Mesodermal cell (in vitro differentiated cells): ENCODE measurements around the gene DPM2.

Experiments used
- H3K27ac ChIP-seq: 2 replicates; pipeline ENCODE4 v1.7.0; 2013; ENCODE audit warnings: mild to moderate bottlenecking, low read depth, low read length, moderate library complexity; ENCODE audit not compliant: severe bottlenecking
- H3K36me3 ChIP-seq: 2 replicates; pipeline ENCODE4 v1.7.1; 2013; ENCODE audit warnings: mild to moderate bottlenecking, low read length, moderate library complexity; ENCODE audit not compliant: control insufficient read depth, insufficient read depth
- H3K4me1 ChIP-seq: one replicate; pipeline ENCODE4 v1.7.1; 2013; ENCODE audit warnings: mild to moderate bottlenecking, low read length; ENCODE audit not compliant: insufficient read depth, control insufficient read depth, poor library complexity, severe bottlenecking
- H3K4me3 ChIP-seq: 2 replicates; pipeline ENCODE4 v1.7.0; 2013; ENCODE audit warnings: low read length, control low read depth, mild to moderate bottlenecking; ENCODE audit not compliant: insufficient read depth, poor library complexity, severe bottlenecking; ENCODE audit errors: extremely low read depth
- H3K9me3 ChIP-seq: 2 replicates; pipeline ENCODE4 v1.7.1; 2013; ENCODE audit warnings: mild to moderate bottlenecking, low read length, moderate library complexity; ENCODE audit not compliant: control insufficient read depth
- WGBS, 2 experiments: methylation state at CpG; one replicate each; pipeline ENCODE4 v1.1.5; 2013; ENCODE audit warnings: missing lambda C conversion rate in 2 of 2; ENCODE audit not compliant: insufficient coverage in 2 of 2; 5-methylcytosine and 5-hydroxymethylcytosine counted together

Gene DPM2

DNA sequence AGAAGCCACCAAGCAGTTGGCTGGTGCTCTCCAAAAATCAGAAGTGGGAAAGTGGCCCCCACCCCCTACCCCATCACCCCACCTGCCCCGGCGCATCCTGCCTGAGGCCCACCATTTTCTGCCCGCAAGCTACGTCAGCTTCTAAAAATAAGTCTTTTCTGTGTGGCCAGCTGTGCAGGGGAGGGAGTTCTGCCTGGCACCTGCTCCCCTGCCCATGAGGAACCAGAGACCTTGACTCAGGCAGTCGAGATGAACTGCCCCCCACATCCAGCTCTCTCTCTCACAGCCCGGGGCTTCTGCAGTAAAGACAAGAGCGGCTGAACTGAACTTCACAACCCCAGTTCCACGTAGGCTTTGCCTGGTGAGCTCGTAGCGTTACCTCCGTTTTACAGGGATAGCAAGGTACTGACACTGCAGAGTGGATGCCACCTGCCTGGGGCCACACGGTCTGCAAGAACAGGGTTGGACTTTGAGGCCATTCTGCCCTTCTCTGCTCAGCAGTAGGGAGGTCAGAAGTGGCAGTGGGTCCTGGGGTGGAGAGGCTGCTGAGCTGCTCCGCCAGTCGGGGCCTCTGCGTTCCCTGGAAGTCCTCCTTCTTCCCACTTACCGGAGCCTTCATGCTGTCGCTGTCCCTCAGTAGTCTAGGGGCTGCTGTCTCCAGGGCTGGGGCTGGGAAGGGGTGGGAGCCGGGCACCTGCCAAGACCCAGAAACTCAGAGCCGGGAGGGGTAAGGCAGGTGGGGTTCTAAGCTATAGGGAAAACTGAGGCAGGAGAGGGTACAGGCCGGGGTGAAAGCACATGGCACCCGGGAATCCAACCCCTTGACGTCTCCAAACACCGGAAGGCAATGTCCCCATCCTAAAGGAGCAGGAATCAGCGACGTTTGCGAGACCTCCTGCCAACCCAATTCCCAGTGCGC, 21.6 kb downstream of the DPM2 start:
- Histone ChIP-seq H3K27ac (no peak overlapping the region), H3K36me3 (no peaks in the 10 kb centered on the region), H3K4me1 (peaks cover 30% of the 10 kb centered on the region), H3K9me3 (no peaks in the 10 kb centered on the region), H3K4me3 (peak overlapping the region; percentile 46)
- WGBS, 2 experiments, result 52 to 75% methylated on average over 12 to 20 of the region's 27 CpGs

DNA sequence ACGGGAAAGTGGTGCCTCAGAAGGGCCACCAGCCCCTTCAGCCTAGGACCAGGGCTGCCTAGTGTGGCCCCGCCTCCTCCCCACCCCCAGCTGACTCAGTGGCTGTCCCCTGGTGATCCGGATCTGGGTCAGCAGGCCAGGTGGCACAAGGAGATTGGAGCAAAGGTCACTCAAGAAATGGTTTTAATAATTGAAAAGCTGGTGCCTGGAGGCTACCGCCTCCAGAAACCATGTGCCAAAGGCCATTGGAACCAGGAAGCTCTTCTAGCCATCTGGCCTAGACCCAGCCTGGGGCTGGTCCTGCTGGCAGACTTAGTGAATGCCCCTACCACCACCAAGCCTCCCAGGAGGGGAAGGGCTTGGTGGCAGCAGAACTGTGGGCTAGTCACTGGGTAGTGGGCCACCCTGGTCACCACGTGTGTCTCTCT, 22.3 kb downstream of the DPM2 start:
- no peak overlapping the region for H3K27ac ChIP-seq

DNA sequence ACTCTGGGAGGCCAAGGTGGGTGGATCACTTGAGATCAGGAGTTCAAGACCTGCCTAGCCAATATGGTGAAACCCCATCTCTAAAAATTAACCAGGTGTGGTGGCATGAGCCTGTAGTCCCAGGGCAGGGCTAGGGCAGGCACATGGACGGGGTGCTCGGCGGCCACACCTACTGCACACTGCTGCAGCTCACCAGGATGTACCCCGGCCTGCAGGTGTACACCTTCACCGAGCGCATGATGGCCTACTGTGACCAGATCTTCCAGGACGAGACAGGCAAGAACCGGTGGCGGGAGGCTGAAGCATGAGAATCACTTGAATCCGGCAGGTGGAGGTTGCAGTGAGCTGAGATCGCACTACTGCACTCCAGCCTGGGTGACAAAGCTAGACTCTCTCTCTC, 24.0 kb downstream of the DPM2 start:
- H3K9me3 ChIP-seq, result no peaks in the 10 kb centered on the region
- no peak overlapping the region for H3K27ac ChIP-seq
- no peak overlapping the region for H3K4me3 ChIP-seq
- H3K36me3 ChIP-seq, result peaks cover 4% of the 10 kb centered on the region
- peaks cover 23% of the 10 kb centered on the region for H3K4me1 ChIP-seq
- WGBS, 2 experiments, result 97 to 99% methylated on average over 9 to 11 of the region's 11 CpGs

More for the DNA sequence above, 22.3 kb downstream of the DPM2 start:
- Histone ChIP-seq H3K4me3 (no peak overlapping the region), H3K36me3 (no peaks in the 10 kb centered on the region), H3K4me1 (peaks cover 30% of the 10 kb centered on the region), H3K9me3 (no peaks in the 10 kb centered on the region)
- WGBS, 2 experiments, result 88 to 93% methylated on average over 3 of the region's 5 CpGs

DNA sequence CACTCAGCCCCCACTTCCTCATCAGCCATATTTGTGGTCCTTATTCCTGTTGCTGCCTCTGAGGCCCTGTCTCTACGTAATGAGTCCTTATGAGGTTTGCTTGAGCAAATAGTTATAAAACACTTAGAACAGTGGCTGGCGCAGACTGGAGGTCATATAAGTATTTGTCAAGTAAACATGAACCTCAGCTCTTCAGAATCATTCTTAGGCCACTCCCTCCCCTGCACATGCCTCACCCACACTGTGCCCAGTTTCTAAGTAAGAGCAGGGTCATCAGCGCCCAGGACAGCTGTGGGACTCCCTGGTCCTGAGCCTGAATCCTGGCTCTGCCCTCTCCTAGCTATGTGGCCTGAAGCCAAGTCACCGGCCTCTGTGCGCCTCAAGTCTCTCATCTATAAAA, 24.8 kb downstream of the DPM2 start:
- Histone ChIP-seq H3K27ac (no peak overlapping the region), H3K4me3 (no peak overlapping the region), H3K36me3 (peaks cover 8% of the 10 kb centered on the region), H3K9me3 (no peaks in the 10 kb centered on the region), H3K4me1 (peaks cover 16% of the 10 kb centered on the region)
- 86 to 100% methylated on average over 3 of the region's 5 CpGs for WGBS, 2 experiments

DNA sequence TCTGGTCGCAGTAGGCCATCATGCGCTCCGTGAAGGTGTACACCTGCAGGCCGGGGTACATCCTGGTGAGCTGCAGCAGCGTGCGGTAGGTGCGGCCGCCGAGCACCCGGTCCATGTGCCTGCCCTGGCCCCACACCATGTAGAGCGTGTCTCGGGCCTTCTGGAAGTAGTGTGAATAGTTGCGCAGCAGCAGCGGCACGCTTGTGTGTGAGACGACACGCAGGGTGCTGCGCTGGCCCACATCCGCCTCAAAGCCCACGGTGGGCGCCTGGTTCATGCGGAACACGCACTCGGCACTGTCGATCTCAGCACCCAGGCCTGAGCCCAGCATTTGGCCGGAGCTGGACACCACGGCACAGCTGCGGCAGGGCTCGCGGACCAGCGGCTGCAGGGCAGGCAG, 25.4 kb downstream of the DPM2 start:
- Histone ChIP-seq H3K4me3 (no peak overlapping the region), H3K36me3 (peaks cover 8% of the 10 kb centered on the region), H3K9me3 (no peaks in the 10 kb centered on the region), H3K27ac (no peak overlapping the region), H3K4me1 (peaks cover 11% of the 10 kb centered on the region)
- WGBS, 2 experiments, result 93 to 97% methylated on average over 31 of the region's 31 CpGs

DNA sequence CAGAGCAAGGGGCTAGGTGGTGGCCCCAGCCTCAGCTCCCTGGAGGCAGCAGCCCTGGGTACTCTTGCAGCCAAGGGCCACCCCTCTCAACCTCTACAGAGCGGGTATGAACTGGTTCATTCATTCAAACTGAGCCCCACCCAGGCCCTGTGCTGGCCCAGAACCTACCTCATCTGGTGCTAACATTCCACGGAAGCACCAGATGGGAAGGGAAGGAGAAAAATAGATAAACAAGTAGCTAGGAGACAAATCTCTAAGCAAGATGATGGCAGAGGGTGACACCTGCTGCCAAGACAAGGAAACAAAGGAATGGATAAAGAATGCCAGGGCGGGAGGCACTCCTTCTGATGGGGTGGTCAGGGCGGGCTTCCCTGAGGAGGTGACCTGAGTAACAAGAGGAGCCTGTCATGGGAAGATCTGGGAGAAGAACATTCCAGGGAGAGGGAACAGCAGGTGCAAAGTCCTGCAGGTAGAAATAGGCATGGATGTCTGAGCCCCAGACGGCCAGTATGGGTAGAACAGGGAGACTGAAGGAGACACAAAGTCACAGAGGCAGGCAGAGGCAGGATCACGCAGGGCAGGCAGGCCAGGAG, 26.9 kb downstream of the DPM2 start:
- peaks cover 6% of the 10 kb centered on the region for H3K4me1 ChIP-seq
- no peak overlapping the region for H3K27ac ChIP-seq
- peaks cover 8% of the 10 kb centered on the region for H3K36me3 ChIP-seq
- no peak overlapping the region for H3K4me3 ChIP-seq
- 85 to 95% methylated on average over 4 of the region's 6 CpGs for WGBS, 2 experiments
- no peaks in the 10 kb centered on the region for H3K9me3 ChIP-seq

DNA sequence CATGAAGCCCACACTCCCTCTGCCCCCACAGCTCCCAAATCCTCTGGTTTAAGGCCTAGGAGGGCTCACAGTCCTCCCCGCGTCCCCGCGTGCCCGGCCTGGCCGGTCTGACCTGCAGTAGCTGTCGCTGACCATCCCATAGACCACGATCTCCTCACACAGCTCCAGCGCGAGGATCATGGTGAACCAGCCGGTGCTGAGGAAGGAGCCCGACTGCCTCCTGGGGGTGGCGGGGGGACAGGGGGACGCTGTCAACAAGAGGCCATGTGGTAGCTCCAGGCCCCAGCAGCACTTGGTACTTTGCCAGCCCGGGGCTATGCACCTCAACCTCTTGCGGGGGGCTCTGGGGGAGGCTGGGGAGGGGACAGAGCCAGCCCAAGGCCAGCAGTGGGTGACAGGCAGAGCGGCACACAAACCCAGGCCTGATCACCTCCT, 27.8 kb downstream of the DPM2 start:
- Histone ChIP-seq H3K4me3 (no peak overlapping the region), H3K9me3 (no peaks in the 10 kb centered on the region), H3K36me3 (peaks cover 8% of the 10 kb centered on the region), H3K27ac (no peak overlapping the region), H3K4me1 (peaks cover 8% of the 10 kb centered on the region)
- 89 to 91% methylated on average over 15 to 16 of the region's 17 CpGs for WGBS, 2 experiments

DNA sequence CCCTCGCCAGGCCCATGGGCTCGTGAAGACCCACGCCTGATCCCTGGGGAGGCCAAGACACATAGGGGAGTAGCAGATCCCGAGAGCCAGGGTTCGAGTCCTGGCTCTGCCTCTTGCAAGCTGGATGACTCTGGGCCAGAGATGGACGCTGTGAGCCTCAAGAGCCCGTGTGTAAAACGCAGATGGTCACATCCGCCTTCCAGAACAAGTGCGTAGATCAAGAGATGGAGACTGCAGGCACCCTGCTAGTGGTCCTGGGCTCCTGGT, 29.1 kb downstream of the DPM2 start:
- H3K36me3 ChIP-seq, result peaks cover 8% of the 10 kb centered on the region
- H3K9me3 ChIP-seq, result no peaks in the 10 kb centered on the region
- no peak overlapping the region for H3K4me3 ChIP-seq
- peaks cover 19% of the 10 kb centered on the region for H3K4me1 ChIP-seq
- WGBS, 2 experiments, result 91 to 93% methylated on average over 10 of the region's 10 CpGs
- H3K27ac ChIP-seq, result no peak overlapping the region

DNA sequence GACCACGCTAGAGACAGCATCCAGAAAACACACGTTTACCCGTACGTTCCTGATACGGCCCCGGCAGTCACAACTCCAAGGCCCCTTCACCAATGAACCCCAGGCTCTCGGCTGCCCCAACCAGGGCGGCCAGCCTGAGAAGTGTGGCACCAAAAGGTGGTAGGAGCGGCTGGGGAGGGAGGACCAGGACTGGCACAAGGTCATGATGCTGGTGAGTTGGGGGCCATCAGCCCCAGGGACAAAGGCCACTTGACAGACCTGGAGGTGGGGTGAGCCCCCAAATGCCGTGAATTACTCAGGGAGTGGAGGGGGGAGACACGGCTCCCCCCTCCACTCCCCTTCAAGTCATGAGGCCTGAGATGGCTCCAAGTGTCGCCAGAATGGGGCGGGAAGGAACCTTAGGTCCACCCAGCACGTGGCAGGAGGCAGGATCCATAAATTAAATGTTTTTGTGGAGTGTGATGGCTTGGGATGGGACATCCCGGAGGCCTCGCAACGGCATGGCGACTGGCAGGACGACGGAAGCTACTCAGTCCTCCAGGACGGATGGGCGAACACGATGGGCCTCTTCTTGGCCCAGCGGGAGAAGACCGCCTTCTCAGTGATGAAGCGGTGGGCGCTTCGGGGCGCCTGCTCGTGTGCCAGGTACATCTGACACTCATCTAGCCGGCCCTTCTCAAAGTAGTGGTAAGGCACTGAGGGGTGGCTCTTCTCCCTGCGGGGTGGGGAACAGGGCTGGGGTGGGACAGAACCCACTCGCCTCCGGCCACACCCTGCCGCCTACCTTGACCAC, 29.6 kb downstream of the DPM2 start:
- H3K36me3 ChIP-seq, result peaks cover 8% of the 10 kb centered on the region
- H3K9me3 ChIP-seq, result no peaks in the 10 kb centered on the region
- peaks cover 24% of the 10 kb centered on the region for H3K4me1 ChIP-seq
- no peak overlapping the region for H3K27ac ChIP-seq
- 93 to 94% methylated on average over 27 to 30 of the region's 35 CpGs for WGBS, 2 experiments
- no peak overlapping the region for H3K4me3 ChIP-seq

DNA sequence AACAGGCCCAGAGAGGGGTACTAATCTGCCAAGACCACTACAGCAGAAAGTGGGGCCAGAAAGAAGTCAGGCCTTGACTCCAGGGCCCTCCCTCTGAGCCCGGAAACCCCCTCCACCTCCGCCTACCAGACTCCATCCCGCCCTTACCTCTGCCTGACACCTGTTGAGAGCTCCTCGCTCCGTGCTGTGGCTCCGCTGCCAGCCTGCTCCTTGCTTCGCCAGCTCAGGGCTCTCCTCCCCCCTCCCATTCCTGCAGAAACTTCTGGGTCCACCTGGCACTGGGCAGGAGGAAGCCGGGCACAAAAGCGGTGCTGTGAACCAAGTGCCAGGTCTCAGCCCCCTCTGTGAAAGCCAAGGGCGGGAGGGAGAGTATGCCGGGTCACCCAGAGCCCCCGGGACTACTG, 31.9 kb downstream of the DPM2 start:
- H3K27ac ChIP-seq, result no peak overlapping the region
- H3K9me3 ChIP-seq, result no peaks in the 10 kb centered on the region
- peaks cover 28% of the 10 kb centered on the region for H3K4me1 ChIP-seq
- H3K36me3 ChIP-seq, result peaks cover 8% of the 10 kb centered on the region
- H3K4me3 ChIP-seq, result no peak overlapping the region
- 92 to 97% methylated on average over 7 to 9 of the region's 12 CpGs for WGBS, 2 experiments
